Measurements from ENCODE around the gene ADGRG6. TPM values are rescaled to one million over a fixed set of nuclear protein-coding genes. Genes with fewer than 3 reads are reported as not detected.

ADGRG6 gene
- total RNA-seq, 1 experiment from 2014 or later = 5.3 TPM

- peak; percentile 30; the same call in 1 of the 2 replicates for TF ChIP-seq FOXP4 (CRISPR knock-in tag; IDR thresholded peaks at IDR 0.05)
- TF ChIP-seq, protein P1, sequence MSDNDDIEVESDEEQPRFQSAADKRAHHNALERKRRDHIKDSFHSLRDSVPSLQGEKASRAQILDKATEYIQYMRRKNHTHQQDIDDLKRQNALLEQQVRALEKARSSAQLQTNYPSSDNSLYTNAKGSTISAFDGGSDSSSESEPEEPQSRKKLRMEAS (CRISPR knock-in tag; IDR thresholded peaks at IDR 0.05) = peak; percentile 68
- TF ChIP-seq KAT7 (CRISPR knock-in tag; IDR thresholded peaks at IDR 0.05; ENCODE audit: borderline replicate concordance) = 0 out of 2 replicates have a peak, but pooled peaks have one; percentile 90
- TF ChIP-seq, protein P2, sequence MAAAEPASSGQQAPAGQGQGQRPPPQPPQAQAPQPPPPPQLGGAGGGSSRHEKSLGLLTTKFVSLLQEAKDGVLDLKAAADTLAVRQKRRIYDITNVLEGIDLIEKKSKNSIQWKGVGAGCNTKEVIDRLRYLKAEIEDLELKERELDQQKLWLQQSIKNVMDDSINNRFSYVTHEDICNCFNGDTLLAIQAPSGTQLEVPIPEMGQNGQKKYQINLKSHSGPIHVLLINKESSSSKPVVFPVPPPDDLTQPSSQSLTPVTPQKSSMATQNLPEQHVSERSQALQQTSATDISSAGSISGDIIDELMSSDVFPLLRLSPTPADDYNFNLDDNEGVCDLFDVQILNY (CRISPR knock-in tag; IDR thresholded peaks at IDR 0.05) = peak; percentile 73; the same call in 1 of the 2 replicates
- TF ChIP-seq, protein P3, sequence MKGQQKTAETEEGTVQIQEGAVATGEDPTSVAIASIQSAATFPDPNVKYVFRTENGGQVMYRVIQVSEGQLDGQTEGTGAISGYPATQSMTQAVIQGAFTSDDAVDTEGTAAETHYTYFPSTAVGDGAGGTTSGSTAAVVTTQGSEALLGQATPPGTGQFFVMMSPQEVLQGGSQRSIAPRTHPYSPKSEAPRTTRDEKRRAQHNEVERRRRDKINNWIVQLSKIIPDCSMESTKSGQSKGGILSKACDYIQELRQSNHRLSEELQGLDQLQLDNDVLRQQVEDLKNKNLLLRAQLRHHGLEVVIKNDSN (CRISPR knock-in tag; IDR thresholded peaks at IDR 0.05) = no peak
- TF ChIP-seq ELF4 (CRISPR knock-in tag; IDR thresholded peaks at IDR 0.05; ENCODE audit: low read depth) = peak; percentile 63; the same call in 1 of the 2 replicates
- TF ChIP-seq CREB1 (CRISPR knock-in tag; IDR thresholded peaks at IDR 0.05) = peak; percentile 33; the same call in 1 of the 2 replicates
- no peak for TF ChIP-seq NFE2L1 (CRISPR knock-in tag; IDR thresholded peaks at IDR 0.05)
- peak; percentile 88 for TF ChIP-seq HMGXB4 (CRISPR knock-in tag; IDR thresholded peaks at IDR 0.05)
- TF ChIP-seq ATF1 (CRISPR knock-in tag; IDR thresholded peaks at IDR 0.05) = no peak
- no peak for TF ChIP-seq RORB (CRISPR knock-in tag; IDR thresholded peaks at IDR 0.05)
- peak; percentile 75; the same call in 1 of the 2 replicates for TF ChIP-seq FOXP1 (CRISPR knock-in tag; IDR thresholded peaks at IDR 0.05; ENCODE audit: borderline replicate concordance)
- TF ChIP-seq ETV6 (CRISPR knock-in tag; IDR thresholded peaks at IDR 0.05) = 0 out of 2 replicates have a peak, but pooled peaks have one; percentile 65
- TF ChIP-seq GRHL2 (CRISPR knock-in tag; IDR thresholded peaks at IDR 0.05; ENCODE audit: insufficient replicate concordance, severe bottlenecking) = no peak
- TF ChIP-seq CBFB (CRISPR knock-in tag; IDR thresholded peaks at IDR 0.05; ENCODE audit: low read depth) = no peak
- peak; percentile 22; the same call in 1 of the 2 replicates for TF ChIP-seq PREB (CRISPR knock-in tag; IDR thresholded peaks at IDR 0.05; ENCODE audit: borderline replicate concordance)
- TF ChIP-seq ZNF281 (CRISPR knock-in tag; IDR thresholded peaks at IDR 0.05) = 0 out of 2 replicates have a peak, but pooled peaks have one; percentile 11
- TF ChIP-seq ZNF219 (CRISPR knock-in tag; IDR thresholded peaks at IDR 0.05; ENCODE audit: borderline replicate concordance) = no peak
- TF ChIP-seq, protein P4, sequence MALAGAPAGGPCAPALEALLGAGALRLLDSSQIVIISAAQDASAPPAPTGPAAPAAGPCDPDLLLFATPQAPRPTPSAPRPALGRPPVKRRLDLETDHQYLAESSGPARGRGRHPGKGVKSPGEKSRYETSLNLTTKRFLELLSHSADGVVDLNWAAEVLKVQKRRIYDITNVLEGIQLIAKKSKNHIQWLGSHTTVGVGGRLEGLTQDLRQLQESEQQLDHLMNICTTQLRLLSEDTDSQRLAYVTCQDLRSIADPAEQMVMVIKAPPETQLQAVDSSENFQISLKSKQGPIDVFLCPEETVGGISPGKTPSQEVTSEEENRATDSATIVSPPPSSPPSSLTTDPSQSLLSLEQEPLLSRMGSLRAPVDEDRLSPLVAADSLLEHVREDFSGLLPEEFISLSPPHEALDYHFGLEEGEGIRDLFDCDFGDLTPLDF (CRISPR knock-in tag; IDR thresholded peaks at IDR 0.05) = peak; percentile 68; the same call in 1 of the 2 replicates
- no peak for TF ChIP-seq TEAD4 (CRISPR knock-in tag; IDR thresholded peaks at IDR 0.05)
- peak; percentile 48 for TF ChIP-seq CREM (CRISPR knock-in tag; IDR thresholded peaks at IDR 0.05)
- TF ChIP-seq RELA (CRISPR knock-in tag; IDR thresholded peaks at IDR 0.05; ENCODE audit: borderline replicate concordance) = peak; percentile 80; the same call in 1 of the 2 replicates
- no peak for TF ChIP-seq ATF3 (CRISPR knock-in tag; conservative IDR thresholded peaks at IDR 0.05)
- TF ChIP-seq ESRRA (CRISPR knock-in tag; IDR thresholded peaks at IDR 0.05; ENCODE audit: borderline replicate concordance) = peak; percentile 68; the same call in 1 of the 2 replicates
- no peak for TF ChIP-seq SP1 (CRISPR knock-in tag; conservative IDR thresholded peaks at IDR 0.05)
- TF ChIP-seq TP53 (CRISPR knock-in tag; IDR thresholded peaks at IDR 0.05) = peak; percentile 65; the same call in 1 of the 2 replicates
- no peak for TF ChIP-seq NFATC4 (CRISPR knock-in tag; IDR thresholded peaks at IDR 0.05)
These were observed at the start of gene ADGRG6 (continued) for GRCh38 chr6:142301651-142302391.
